Liver (tissue), 3 donors: ENCODE measurements around the gene CACHD1.

Experiments
- EGR1 ChIP-seq, 2 donors: IDR thresholded peaks; 2 replicates each; pipeline ENCODE4 v1.6.1; 2016 to 2018; ENCODE audit warnings: antibody characterized with exemption in 2 of 2, low read depth in 2 of 2
- GABPA ChIP-seq, 2 donors: IDR thresholded peaks in 1 of 2; conservative IDR thresholded peaks in 1 of 2; 2 replicates each; pipeline ENCODE4 v1.6.1; 2016; ENCODE audit warnings: antibody characterized with exemption in 2 of 2, mild to moderate bottlenecking in 1 of 2, moderate library complexity in 1 of 2
- HNF4A ChIP-seq, 2 donors: conservative IDR thresholded peaks; 2 replicates each; pipeline ENCODE4 v1.6.1; 2016; ENCODE audit warnings: antibody characterized with exemption in 2 of 2, mild to moderate bottlenecking in 2 of 2
- RAD21 ChIP-seq, 2 donors: IDR thresholded peaks; 2 replicates each; pipeline ENCODE4 v1.6.1; 2016; ENCODE audit warnings: antibody characterized with exemption in 2 of 2, mild to moderate bottlenecking in 2 of 2
- SP1 ChIP-seq: IDR thresholded peaks from 2 replicates; pipeline ENCODE4 v1.6.1; 2018; ENCODE audit warnings: antibody characterized with exemption, mild to moderate bottlenecking
- YY1 ChIP-seq: IDR thresholded peaks from 2 replicates; pipeline ENCODE4 v1.6.1; 2016; ENCODE audit warnings: antibody characterized with exemption, mild to moderate bottlenecking
- TF ChIP-seq, protein P1 (sequence below): fragments of 150-350 bp; IDR thresholded peaks from 2 replicates; pipeline ENCODE4 v1.5.1; 2017; ENCODE audit warnings: improper control_type of control experiment, low read depth, low read length; ENCODE audit not compliant: missing input control
- TF ChIP-seq, protein P2 (sequence below): IDR thresholded peaks from 2 replicates; pipeline ENCODE4 v1.6.1; 2016; ENCODE audit warnings: antibody characterized with exemption
- TF ChIP-seq, protein P3 (sequence below): IDR thresholded peaks from 2 replicates; pipeline ENCODE4 v1.6.1; 2016; ENCODE audit warnings: antibody characterized with exemption
- TF ChIP-seq, protein P4 (sequence below): IDR thresholded peaks from 2 replicates; pipeline ENCODE4 v1.6.1; 2016; ENCODE audit warnings: antibody characterized with exemption
- TF ChIP-seq, protein P5 (sequence below): IDR thresholded peaks from 2 replicates; pipeline ENCODE4 v1.6.1; 2016; ENCODE audit warnings: antibody characterized with exemption, mild to moderate bottlenecking
- donor health status: healthy.
- donor health status: healthy.

DNA sequence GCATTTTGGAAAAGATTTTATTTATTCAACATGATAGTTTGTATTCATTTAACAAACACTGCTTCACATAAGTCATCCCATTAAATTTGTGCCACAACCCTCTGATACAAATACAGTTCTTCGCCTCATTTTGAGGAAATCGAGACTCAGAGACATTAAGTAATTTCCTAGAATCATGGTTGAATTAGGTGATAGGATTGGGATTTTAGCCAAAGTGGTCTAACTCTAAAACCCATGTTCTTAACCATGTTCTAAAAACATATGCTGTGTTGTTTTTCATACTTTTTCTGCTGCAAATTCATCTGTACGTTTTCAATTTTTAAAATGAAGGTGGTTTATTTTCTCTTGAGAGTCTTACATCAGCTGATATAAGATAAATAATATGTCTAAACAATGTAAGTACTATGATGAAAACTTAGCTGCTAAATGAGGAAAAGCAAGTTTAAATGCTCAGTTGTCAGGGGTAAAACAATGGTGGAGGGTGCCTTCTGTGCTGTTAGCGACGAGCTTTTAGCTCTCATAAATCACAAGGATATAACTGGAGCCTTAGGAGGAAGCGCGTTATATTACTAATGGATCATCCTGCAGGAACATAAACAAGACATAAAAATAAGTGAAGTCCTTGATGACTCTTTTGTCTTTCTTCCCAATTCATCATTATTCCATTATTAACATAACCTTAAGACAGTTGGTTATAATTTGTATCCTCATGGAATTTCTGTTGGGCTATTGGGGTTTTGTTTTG, 97.7 kb downstream of the CACHD1 start:
- TF ChIP-seq, protein P1, sequence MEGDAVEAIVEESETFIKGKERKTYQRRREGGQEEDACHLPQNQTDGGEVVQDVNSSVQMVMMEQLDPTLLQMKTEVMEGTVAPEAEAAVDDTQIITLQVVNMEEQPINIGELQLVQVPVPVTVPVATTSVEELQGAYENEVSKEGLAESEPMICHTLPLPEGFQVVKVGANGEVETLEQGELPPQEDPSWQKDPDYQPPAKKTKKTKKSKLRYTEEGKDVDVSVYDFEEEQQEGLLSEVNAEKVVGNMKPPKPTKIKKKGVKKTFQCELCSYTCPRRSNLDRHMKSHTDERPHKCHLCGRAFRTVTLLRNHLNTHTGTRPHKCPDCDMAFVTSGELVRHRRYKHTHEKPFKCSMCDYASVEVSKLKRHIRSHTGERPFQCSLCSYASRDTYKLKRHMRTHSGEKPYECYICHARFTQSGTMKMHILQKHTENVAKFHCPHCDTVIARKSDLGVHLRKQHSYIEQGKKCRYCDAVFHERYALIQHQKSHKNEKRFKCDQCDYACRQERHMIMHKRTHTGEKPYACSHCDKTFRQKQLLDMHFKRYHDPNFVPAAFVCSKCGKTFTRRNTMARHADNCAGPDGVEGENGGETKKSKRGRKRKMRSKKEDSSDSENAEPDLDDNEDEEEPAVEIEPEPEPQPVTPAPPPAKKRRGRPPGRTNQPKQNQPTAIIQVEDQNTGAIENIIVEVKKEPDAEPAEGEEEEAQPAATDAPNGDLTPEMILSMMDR, result no peak
- TF ChIP-seq SP1, result no peak
- TF ChIP-seq, protein P2, sequence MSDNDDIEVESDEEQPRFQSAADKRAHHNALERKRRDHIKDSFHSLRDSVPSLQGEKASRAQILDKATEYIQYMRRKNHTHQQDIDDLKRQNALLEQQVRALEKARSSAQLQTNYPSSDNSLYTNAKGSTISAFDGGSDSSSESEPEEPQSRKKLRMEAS, result no peak
- TF ChIP-seq, protein P3, sequence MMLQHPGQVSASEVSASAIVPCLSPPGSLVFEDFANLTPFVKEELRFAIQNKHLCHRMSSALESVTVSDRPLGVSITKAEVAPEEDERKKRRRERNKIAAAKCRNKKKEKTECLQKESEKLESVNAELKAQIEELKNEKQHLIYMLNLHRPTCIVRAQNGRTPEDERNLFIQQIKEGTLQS, result no peak
- no peak for TF ChIP-seq HNF4A (conservative IDR thresholded peaks at IDR 0.05)
- TF ChIP-seq YY1, result no peak
- TF ChIP-seq, protein P4, sequence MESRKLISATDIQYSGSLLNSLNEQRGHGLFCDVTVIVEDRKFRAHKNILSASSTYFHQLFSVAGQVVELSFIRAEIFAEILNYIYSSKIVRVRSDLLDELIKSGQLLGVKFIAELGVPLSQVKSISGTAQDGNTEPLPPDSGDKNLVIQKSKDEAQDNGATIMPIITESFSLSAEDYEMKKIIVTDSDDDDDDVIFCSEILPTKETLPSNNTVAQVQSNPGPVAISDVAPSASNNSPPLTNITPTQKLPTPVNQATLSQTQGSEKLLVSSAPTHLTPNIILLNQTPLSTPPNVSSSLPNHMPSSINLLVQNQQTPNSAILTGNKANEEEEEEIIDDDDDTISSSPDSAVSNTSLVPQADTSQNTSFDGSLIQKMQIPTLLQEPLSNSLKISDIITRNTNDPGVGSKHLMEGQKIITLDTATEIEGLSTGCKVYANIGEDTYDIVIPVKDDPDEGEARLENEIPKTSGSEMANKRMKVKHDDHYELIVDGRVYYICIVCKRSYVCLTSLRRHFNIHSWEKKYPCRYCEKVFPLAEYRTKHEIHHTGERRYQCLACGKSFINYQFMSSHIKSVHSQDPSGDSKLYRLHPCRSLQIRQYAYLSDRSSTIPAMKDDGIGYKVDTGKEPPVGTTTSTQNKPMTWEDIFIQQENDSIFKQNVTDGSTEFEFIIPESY, result no peak
- no peak for TF ChIP-seq RAD21 (IDR thresholded peaks at IDR 0.05)
- TF ChIP-seq, protein P5, sequence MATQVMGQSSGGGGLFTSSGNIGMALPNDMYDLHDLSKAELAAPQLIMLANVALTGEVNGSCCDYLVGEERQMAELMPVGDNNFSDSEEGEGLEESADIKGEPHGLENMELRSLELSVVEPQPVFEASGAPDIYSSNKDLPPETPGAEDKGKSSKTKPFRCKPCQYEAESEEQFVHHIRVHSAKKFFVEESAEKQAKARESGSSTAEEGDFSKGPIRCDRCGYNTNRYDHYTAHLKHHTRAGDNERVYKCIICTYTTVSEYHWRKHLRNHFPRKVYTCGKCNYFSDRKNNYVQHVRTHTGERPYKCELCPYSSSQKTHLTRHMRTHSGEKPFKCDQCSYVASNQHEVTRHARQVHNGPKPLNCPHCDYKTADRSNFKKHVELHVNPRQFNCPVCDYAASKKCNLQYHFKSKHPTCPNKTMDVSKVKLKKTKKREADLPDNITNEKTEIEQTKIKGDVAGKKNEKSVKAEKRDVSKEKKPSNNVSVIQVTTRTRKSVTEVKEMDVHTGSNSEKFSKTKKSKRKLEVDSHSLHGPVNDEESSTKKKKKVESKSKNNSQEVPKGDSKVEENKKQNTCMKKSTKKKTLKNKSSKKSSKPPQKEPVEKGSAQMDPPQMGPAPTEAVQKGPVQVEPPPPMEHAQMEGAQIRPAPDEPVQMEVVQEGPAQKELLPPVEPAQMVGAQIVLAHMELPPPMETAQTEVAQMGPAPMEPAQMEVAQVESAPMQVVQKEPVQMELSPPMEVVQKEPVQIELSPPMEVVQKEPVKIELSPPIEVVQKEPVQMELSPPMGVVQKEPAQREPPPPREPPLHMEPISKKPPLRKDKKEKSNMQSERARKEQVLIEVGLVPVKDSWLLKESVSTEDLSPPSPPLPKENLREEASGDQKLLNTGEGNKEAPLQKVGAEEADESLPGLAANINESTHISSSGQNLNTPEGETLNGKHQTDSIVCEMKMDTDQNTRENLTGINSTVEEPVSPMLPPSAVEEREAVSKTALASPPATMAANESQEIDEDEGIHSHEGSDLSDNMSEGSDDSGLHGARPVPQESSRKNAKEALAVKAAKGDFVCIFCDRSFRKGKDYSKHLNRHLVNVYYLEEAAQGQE, result no peak
- TF ChIP-seq GABPA (IDR thresholded peaks at IDR 0.05 in 1 of 2, conservative IDR thresholded peaks at IDR 0.05 in 1 of 2), result no peak
- no peak for TF ChIP-seq EGR1 (IDR thresholded peaks at IDR 0.05; ENCODE audit: low read depth in 2 of 2)
